Activated CD8-positive, alpha-beta memory T cell treated with anti-CD3 and anti-CD28 coated beads, Interleukin-2, amount 50 U/mL, for 1 hour (primary cell): ENCODE measurements around the gene OOSP3.
"Not testable (repeated sequence)": the region's sequence is repeated elsewhere in the genome, so short reads cannot be mapped to it uniquely, and the experiment has no call there.

Experiments
- DNase-seq: peaks from one replicate; pipeline ENCODE4 v3.0.0-alpha.2; 2020; ENCODE audit errors: extremely low read depth

The OOSP3 gene

GRCh38 chr11:59877325-59877724 is 1.3 kb upstream of the OOSP3 start:
- DNase-seq: no peak

GRCh38 chr11:59877784-59878183 is 798 bp upstream of the OOSP3 start:
- DNase-seq: no peak

GRCh38 chr11:59879567-59879966 is 985 bp downstream of the OOSP3 start:
- DNase-seq: no peak

- no peak for DNase-seq
Measured at GRCh38 chr11:59883597-59883996, 5.0 kb downstream of the OOSP3 start.

GRCh38 chr11:59887156-59887555 is 8.6 kb downstream of the OOSP3 start:
- not testable (repeated sequence) for DNase-seq

GRCh38 chr11:59891781-59892181 is 13.2 kb downstream of the OOSP3 start:
- DNase-seq: no peak

GRCh38 chr11:59894616-59895015 is 16.0 kb downstream of the OOSP3 start:
- DNase-seq: no peak

- no peak for DNase-seq
Measured at GRCh38 chr11:59898046-59898445, 19.5 kb downstream of the OOSP3 start.

GRCh38 chr11:59898650-59899049 is 20.1 kb downstream of the OOSP3 start:
- no peak for DNase-seq

- no peak for DNase-seq
Measured at GRCh38 chr11:59899532-59899931, 20.9 kb downstream of the OOSP3 start.

GRCh38 chr11:59900366-59901126 is 22.0 kb downstream of the OOSP3 start:
- DNase-seq: no peak

GRCh38 chr11:59901306-59901705 is 22.7 kb downstream of the OOSP3 start:
- no peak for DNase-seq

- not testable (repeated sequence) for DNase-seq
Measured at GRCh38 chr11:59903569-59903968, 25.0 kb downstream of the OOSP3 start.

GRCh38 chr11:59918480-59918879 is 39.9 kb downstream of the OOSP3 start:
- no peak for DNase-seq

- DNase-seq: no peak
Measured at GRCh38 chr11:59918987-59919589, 40.5 kb downstream of the OOSP3 start.

- no peak for DNase-seq
Measured at GRCh38 chr11:59923813-59924212, 45.2 kb downstream of the OOSP3 start.

GRCh38 chr11:59931688-59932087 is 53.1 kb downstream of the OOSP3 start:
- no peak for DNase-seq

GRCh38 chr11:59938132-59938531 is 59.5 kb downstream of the OOSP3 start, which contains the start of gene OOSP1:
Gene OOSP1 (plus strand): TSS chr11:59938432. CDS start chr11:59938455, 23 bp downstream.
- no peak for DNase-seq

- no peak for DNase-seq
Measured at GRCh38 chr11:59938718-59939117, 60.1 kb downstream of the OOSP3 start.

GRCh38 chr11:59939482-59939881 is 60.9 kb downstream of the OOSP3 start:
- DNase-seq: no peak

- DNase-seq: no peak
Measured at GRCh38 chr11:59941091-59941490, 62.5 kb downstream of the OOSP3 start.

GRCh38 chr11:59943997-59944714 is 65.6 kb downstream of the OOSP3 start:
- no peak for DNase-seq

GRCh38 chr11:59944720-59945119 is 66.1 kb downstream of the OOSP3 start:
- DNase-seq: no peak
